Activated CD4-positive, alpha-beta T cell treated with anti-CD3 and anti-CD28 coated beads, Interleukin-2, amount 50 U/mL, for 48 hours (primary cell): ENCODE measurements around the gene PATE3.

Source experiments
- DNase-seq, 2 experiments: peaks; one replicate each; pipeline ENCODE4 v3.0.0-alpha.2; 2020

The PATE3 gene, protein sequence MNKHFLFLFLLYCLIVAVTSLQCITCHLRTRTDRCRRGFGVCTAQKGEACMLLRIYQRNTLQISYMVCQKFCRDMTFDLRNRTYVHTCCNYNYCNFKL

DNA sequence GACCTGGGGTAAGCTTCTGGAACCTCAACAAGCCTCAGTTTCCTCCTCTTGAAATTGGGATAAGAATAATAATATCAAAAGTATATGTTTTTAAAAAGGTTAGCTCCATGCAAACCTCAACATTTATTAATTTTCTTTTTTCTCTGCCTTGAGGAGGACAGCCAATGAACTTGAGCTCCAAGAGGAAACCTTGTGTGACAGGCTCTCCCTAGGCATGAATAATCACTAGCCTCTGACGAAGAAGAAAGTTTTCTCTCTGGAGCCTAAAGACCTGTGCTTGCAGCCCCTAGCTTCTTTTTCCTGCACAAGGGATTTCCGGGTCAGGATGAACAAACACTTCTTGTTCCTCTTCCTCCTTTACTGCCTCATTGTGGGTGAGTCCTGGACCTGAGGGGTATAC lies at the start of gene PATE3:
Gene PATE3 (plus strand): TSS at position 301 of the 400 bp plus-strand sequence. CDS start 25 bp downstream, at position 326.
- no peak for DNase-seq

DNA sequence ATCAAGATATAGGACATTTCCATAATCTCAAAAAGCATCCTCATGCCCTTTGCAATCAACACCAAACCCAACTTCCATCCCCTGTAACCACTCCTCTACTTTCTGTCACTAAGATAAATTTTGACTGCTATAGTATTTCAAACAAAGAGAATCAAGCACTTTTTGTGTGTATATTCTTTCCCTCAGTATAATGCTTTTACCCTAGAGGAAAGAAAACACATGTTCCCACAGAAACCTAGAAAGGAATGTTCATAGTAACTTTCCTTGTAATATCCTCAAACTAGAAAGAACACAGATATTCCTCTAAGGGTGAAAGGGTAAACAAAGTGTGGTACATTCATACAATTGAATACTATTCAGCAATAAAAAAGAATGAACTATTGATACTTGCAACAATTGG lies 47.3 kb upstream of the PATE3 start:
- DNase-seq: no peak

- DNase-seq: no peak
These were observed 44.2 kb upstream of the PATE3 start for GRCh38 chr11:125743681-125744080.

- no peak for DNase-seq
These were observed 41.9 kb upstream of the PATE3 start, which contains the start of gene PATE1 for GRCh38 chr11:125745979-125746378. PATE1 (plus strand) TSS chr11:125746279; CDS start chr11:125746305, 26 bp downstream.

- no peak for DNase-seq
These were observed 37.3 kb upstream of the PATE3 start for GRCh38 chr11:125750629-125751028.

DNA sequence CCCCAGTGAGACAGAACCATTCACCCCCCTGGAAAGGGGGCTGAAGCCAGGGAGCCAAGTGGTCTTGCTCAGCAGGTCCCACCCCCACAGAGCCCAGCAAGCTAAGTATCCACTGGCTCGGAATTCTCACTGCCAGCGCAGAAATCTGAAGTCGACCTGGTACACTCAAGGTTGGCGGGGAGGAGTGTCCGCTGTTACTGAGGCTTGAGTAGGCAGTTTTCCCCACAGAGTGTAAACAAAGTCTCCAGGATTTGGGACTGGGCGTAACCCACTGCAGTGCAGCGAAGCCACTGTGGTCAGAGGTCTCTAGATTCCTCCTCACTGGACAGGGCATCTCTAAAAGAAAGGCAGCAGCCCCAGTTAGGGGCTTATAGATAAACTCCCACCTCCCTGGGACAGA lies 31.9 kb upstream of the PATE3 start:
- no peak for DNase-seq

DNA sequence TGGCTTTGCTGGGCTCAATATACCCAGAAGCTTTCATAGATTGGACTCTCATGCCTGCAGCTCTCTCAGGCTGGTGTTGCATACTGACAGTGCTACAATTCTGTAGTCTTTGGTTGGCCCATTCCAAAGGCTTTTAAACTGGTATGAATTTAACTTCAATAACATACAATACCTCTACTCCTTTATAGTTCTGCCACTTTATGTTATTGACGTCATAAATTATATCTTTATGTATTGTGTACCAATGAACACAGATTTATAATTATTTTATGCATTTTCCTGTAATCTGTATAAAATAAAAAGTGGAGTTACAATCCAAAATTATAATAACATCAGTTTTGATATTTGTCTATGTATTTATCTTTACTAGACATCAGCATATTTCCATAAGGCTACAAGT lies 25.5 kb upstream of the PATE3 start:
- DNase-seq: no peak

DNA sequence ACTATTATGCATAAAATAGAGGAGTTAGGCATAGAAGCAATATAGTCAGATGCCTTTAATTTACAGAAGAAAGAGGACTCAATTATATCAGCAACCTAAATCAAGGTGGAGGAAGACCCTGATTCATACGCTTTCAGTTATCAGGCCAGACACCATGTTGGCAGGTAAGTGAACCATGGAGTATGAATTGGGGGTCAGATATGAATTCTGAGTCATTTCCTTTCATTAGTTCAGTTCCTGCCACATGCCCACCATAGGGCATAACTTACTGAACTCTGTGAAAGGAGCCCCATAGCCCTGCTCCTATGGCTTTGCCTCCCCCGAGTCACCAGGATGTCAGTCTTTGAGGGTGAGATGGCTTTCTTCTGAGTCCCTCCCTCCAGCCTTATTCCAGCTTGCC lies 24.4 kb upstream of the PATE3 start:
- no peak for DNase-seq

- no peak for DNase-seq
These were observed 21.7 kb upstream of the PATE3 start for GRCh38 chr11:125766251-125766650.

DNA sequence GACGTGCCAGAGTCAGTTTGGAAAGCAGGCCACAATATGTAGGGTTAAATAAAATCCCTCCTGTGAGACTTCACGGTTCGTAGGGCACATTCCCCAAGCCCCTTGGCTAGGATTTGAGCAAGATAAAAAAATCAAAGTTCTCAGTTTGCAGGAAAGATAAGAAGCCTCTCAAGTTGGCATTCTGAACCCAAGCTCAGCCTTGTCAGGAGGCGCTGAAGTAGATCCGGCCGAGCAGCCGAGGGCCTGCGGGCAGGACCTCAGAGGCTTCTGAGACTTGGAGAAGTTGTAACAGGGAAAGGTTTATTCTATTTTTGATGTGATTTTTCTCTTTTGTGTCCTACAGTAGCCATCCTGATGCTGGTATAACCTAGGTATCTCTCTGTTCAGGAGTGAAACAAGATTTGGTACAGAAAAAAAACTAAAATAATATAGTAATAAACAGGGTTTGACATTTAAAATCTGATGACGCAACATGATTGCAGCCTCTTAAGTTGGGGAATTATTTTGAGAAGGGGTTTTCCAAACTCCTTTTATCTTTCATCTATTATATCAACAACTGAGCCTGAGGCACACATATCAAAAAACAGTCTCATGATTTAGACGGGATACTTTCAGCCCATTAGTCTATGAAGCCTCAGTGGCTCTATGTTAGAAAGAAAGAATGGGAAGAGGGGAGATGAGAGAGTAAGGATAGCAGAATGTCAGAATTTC lies 19.4 kb upstream of the PATE3 start:
- no peak for DNase-seq

GRCh38 chr11:125770583-125770982 lies 17.3 kb upstream of the PATE3 start:
- DNase-seq: no peak

- no peak for DNase-seq
These were observed 15.0 kb upstream of the PATE3 start for GRCh38 chr11:125772834-125773505.

DNA sequence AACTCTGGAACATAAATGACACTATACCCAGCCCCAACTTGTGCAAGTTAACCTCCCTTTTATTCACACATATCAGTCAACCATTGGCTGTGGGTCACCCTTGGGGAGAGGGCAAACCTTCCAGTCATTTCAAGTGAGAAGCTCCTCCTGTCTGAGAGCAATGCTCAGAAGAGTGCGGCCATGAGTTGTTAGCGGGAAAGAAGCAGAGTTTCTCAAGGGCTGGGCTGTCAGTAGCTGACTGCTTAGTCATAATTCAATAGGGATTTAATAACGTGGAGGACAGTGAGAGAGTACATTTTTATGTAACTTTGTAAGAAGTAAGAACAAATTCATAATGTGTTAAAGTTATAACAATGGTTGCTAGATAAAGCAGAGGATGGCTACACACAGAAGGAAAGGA lies 14.4 kb upstream of the PATE3 start:
- DNase-seq: no peak

DNA sequence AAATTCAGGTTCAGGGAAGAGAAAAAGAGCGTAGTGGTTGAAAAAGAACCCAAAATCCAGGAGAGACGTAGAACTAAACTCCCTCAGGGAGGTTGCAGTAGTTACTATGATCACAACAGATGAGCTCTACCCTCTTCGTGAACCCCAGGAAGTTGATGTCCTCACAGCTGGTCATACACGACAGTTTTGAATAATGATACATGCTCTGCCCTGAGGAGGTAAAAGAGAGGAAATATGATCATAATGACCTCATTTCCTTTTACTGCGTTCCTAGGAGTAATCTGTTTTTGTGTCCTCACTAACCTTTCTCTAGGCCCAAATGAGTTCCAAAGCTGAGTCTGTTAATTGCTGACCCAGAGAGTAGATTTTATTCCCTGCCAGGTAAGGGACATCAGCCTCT lies 10.6 kb upstream of the PATE3 start:
- DNase-seq: no peak

- DNase-seq: no peak
These were observed 9.2 kb upstream of the PATE3 start, which contains the start of gene PATE2 for GRCh38 chr11:125778728-125779127. PATE2 (minus strand) TSS chr11:125778828; CDS start chr11:125778773, 55 bp downstream.

- no peak for DNase-seq
These were observed 3.2 kb upstream of the PATE3 start for GRCh38 chr11:125784678-125785077.

- no peak for DNase-seq
These were observed 2.9 kb downstream of the PATE3 start for GRCh38 chr11:125790825-125791224.

GRCh38 chr11:125797641-125798040 lies 9.7 kb downstream of the PATE3 start:
- DNase-seq: no peak

GRCh38 chr11:125799808-125800207 lies 11.9 kb downstream of the PATE3 start:
- no peak for DNase-seq

- no peak for DNase-seq
These were observed 14.5 kb downstream of the PATE3 start for GRCh38 chr11:125802387-125802786.

DNA sequence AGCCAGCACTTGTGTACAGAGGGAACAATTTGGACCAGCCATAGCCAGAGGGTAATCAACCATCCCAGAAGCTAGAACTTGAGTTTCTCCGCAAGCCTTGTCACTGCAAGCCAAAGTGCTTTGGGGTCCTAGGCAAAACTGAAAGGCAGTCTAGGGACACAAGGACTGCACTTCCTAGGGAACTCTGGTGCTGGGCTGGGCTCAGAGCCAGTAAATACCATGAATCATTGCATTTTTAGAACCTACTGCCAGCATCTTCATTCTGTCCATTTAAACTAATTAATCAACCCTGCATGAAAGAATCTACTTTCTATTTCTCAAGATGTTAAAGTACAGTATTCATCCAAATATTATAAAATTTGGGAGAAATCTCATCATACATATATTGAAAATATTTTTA lies 20.0 kb downstream of the PATE3 start:
- no peak for DNase-seq

DNA sequence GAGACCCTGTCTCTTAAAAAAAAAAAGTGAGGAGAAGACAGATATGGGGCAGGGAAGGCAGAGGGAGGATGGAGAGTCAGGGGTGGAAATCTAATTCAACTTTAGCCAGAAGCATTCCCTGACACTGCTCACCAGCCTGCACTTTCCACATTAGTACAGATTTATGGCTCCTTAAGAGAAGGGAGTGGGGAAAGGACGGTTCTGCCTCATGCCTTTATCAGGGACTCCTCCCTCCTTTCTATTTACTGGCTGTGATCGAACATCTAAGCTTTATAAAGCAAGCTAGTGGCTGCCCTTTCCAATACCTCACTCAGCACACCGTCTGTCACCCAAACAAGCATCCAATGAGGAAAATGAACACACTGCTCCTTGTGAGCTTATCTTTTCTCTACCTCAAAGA lies 45.1 kb downstream of the PATE3 start, which contains the start of gene PATE4:
Gene PATE4 (plus strand): TSS at position 301 of the 400 bp plus-strand sequence. CDS start 44 bp downstream, at position 345.
- no peak for DNase-seq

GRCh38 chr11:125835748-125836147 lies 47.8 kb downstream of the PATE3 start:
- no peak for DNase-seq
